GM20431 (cell line): ENCODE data around the gene ZNF771.
"Not testable (repeated sequence)": the region's sequence is repeated elsewhere in the genome, so short reads cannot be mapped to it uniquely, and the experiment has no call there.

ENCODE experiments used
- in situ Hi-C: fragments of 300-500 bp; cut with MseI, MboI; formaldehyde crosslinking; loops from one replicate; pipeline ENCODE4 v1.15.0; 2020; ENCODE audit warnings: low sequenced_read_pairs; ENCODE audit not compliant: unreplicated experiment

Gene ZNF771

DNA sequence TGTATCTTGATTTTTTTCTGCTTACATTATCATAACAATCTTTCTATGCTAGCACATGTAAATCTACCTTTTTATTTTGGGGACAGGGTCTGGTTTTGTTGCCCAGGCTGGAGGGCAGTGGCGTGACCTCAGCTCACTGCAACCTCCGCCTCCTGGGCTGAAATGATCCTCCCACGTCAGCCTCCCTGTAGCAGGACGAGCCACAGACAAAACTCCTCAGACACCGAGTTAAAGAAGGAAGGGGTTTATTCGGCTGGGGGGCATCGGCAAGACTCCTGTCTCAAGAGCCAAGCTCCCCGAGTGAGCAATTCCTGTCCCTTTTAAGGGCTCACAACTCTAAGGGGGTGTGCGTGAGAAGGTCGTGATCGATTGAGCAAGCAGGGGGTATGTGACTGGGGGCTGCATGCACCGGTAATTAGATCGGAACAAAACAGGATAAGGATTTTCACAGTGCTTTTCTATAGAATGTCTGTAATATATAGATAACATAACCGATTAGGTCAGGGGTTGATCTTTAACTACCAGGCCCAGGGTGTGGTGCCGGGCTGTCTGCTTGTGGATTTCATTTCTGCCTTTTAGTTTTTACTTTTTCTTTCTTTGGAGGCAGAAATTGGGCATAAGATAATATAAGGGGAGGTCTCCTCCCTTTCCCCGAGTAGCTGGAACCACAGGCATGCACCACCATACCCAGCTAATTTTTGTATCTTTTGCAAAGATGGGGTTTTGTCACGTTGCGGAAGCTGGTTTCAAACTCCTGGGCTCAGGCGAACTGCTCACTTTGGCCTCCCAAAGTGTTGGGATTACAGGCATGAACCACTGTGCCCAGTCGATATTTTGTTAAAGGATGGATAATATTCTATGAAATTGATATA is 45.5 kb downstream of the ZNF771 start:
- in situ Hi-C loops, result not testable (repeated sequence)

DNA sequence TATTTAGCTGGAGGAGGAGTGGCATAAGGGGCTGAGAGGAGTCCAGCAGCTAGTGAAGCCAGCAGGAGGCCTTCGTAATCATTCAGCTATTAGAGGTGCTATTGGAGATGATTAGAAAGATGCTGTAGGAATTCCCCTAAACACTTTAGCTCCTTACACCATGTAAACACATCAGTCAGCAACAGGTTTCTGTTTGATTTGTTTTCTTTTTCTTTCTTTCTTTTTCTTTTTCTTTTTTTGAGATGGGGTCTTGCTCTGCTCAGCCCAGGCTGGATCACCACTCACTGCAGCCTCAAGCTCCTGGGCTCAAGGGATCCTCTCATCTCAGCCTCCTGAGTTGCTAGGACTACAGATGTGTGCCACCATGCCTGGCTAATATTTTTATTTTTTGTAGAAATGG is 48.9 kb downstream of the ZNF771 start:
- in situ Hi-C loops, result no loop called here

DNA sequence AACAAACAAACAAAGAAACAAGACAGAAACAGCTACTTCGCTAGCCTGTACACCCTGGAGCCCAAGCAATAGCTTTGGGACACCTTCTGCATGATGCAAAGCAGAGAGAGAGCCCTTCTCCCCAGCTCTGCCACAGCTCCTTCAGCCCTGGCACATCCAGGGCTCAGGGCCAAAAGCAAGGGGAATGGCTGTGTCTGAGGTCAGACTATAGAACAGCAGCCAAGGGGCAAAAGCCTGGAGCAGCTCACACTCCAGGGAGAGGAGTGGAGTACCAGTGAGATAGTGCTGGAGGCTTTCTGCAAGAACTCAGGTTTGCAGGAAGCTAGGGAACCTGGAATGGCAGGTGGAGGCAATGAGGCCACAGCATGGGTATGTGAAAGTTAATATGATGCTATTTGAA is 49.9 kb downstream of the ZNF771 start:
- in situ Hi-C loops, result no loop called here

DNA sequence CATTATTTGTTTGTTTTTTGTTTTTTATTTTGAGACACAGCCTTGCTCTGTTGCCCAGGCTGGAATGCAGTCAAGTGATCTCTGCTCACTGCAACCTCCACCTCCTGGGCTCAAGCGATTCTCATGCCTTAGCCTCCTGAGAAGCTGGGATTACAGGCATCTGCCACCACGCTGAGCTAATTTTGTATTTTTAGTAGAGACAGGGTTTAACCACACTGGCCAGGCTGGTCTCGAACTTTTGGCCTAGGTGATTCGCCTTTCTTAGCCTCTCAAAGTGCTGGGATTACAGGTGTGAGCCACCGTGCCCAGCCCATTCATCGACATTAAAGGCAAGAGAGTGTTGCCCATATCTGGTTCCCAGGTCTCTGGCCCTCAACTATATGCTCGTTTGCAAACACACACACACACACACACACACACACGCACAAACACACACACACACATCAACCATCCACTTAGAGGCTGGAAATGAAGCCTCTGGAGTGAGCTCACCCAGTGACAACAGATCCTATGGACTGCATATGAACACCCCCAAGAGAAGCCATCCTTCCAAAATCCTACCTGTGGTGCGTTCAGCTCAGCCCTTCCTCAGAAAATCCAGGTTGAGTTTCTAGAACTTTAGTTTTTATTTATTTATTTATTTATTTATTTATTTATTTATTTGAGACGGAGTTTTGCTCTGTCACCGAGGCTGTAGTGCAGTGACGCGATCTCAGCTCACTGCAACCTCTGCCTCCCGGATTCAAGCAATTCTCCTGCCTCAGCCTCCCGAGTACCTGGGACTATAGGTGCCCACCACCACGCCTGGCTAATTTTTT is 50.5 kb downstream of the ZNF771 start:
- in situ Hi-C loops, result no loop called here

DNA sequence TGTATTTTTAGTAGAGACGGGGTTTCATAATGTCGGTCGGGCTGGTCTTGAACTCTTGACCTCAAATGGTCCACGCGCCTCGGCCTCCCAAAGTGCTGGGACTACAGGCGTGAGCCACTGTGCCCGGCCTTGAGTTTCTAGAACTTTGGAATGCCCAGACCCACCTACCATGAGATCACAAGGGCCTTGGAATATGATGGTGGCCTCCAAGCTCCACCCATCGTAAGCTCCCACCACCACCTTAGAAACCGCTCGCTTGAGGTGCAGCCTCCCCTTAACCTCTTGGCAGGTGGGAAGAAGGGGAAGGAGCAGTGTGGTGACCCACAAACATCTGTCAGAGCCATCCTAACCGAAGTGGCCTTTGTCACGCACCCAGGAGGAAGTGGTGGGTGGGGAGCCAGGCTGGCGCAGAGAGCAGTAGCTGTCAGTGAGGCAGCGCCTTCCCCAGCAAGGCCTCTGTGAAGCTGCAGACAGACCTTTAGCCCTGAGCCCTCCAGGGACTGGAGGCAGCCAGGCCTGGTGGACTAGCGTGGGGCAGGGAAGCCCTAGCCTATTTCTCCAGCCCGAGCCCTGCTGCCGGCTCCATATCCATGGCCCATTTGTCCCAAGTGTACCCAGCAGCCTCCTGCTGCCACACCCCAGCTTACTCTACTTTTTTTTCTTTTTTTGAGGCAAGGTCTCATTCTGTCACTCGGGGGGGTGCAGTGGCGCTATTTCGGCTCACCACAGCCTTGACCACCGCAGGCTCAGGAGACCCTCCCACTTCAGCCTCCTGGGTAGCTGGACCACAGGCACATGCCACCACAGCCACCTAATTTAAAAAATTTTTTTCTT is 51.4 kb downstream of the ZNF771 start:
- in situ Hi-C loops, result no loop called here

DNA sequence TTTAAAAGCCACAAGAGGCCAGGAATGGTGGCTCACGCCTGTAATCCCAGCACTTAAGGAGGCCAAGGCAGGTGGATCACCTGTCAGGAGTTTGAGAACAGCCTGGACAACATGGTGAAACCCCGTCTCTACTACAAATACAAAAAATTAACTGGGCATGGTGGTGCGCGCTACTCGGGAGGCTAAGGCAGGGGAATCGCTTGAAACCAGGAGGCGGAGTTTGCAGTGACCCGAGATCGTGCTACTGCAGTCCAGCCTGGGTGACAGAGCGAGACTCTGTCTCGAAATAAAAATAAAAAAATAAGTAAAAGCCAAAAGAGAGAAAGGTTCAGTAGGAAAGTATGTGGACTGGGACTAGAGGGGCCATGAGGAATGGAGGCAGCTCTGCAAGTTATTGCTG is 52.0 kb downstream of the ZNF771 start:
- in situ Hi-C loops, result no loop called here

DNA sequence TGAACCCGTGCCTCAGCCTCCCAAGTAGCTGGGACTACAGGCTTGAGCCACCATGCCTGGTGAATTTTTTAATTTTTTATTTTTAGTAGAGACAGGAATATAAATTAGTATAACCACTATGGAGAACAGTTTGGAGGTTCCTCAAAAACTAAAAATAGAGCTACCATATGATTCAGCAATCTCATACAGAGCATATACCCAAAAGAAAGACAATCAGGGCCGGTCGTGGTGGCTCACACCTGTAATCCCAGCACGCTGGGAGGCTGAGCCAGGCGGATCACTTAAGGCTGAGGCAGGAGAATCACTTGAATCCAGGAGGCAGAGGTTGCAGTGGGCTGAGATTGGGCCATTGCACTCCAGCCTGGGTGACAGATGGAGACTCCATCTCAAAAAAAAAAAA is 54.0 kb downstream of the ZNF771 start:
- in situ Hi-C loops, result not testable (repeated sequence)

DNA sequence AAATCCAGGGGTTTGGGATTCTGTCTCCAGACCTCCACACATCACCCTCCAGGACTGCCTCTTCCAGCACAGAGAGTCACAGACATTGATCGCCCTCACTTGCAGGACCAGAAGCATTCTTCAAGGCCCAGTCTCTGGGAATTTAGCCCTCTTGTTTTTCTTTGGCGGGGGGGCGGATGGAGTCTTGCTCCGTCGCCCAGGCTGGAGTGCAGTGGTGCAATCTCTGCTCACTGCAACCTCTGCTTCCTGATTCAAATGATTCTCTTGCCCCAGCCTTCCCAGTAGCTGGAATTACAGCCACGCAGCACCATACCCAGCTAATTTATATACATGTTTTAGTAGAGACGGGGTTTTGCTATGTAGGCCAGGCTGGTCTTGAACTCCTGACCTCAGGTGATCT is 56.7 kb downstream of the ZNF771 start:
- in situ Hi-C loops, result no loop called here
